ENCODE data around the gene ROS1.

Gene ROS1

DNA sequence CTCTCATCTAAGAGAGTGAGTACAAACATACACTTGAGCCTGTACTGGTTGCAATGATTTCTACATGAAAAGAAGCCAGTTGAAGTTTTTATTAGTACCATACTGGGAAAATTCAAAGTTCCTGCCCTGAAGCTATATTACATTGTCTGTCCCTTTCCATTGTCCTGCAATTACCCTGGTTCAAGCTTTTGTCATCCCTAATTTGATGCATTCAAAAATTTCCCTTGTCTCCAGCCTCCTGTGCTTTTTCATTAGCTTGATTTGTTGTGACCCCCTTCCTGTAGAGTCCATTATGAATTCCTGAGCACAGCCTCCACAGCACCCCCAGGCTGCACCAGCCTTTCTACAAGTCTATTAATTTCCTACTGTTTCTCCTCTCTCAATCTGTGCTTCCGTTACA lies 114.0 kb downstream of the ROS1 start:
- H3K36me3 ChIP-seq (ENCODE audit: control insufficient read depth, insufficient read depth, low read length) = no peaks in the 10 kb centered on the region
- 92 to 100% methylated on average over 1 of the region's 1 CpG for WGBS, 2 experiments (ENCODE audit: insufficient coverage in 2 of 2)
- no peak overlapping the region for H3K4me3 ChIP-seq (ENCODE audit: extremely low read depth, insufficient read depth, low read length, poor library complexity, severe bottlenecking)
- peaks cover 3% of the 10 kb centered on the region for H3K4me1 ChIP-seq (ENCODE audit: control insufficient read depth, insufficient read depth, low read length, poor library complexity, severe bottlenecking)
- no peaks in the 10 kb centered on the region for H3K9me3 ChIP-seq (ENCODE audit: control insufficient read depth, low read length)
- no peak overlapping the region for H3K27ac ChIP-seq (ENCODE audit: low read depth, low read length, severe bottlenecking)

DNA sequence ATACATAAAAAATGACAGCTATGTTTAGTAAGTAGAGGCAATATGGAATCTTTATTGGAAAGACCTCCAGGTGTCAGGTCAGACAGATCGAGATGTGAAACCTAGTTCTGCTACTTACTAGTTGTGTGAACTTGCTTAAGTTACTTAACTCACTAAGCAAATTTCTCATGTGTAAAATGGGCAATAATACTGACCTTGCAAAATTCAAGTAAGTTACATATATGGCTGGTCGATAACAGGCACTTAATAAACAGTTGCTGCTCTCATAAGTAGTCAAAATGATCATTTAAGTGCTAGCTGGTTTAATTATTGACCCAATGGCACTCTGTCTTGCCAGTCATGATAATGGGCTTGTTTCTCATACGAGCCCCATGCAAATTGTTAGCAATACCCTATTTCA lies 114.4 kb downstream of the ROS1 start:
- Histone ChIP-seq H3K36me3 (ENCODE audit: control insufficient read depth, insufficient read depth, low read length) (no peaks in the 10 kb centered on the region), H3K4me3 (ENCODE audit: extremely low read depth, insufficient read depth, low read length, poor library complexity, severe bottlenecking) (no peak overlapping the region), H3K27ac (ENCODE audit: low read depth, low read length, severe bottlenecking) (no peak overlapping the region), H3K9me3 (ENCODE audit: control insufficient read depth, low read length) (no peaks in the 10 kb centered on the region), H3K4me1 (ENCODE audit: control insufficient read depth, insufficient read depth, low read length, poor library complexity, severe bottlenecking) (peaks cover 3% of the 10 kb centered on the region)
- 80 to 93% methylated on average over 1 to 2 of the region's 3 CpGs for WGBS, 2 experiments (ENCODE audit: insufficient coverage in 2 of 2)

DNA sequence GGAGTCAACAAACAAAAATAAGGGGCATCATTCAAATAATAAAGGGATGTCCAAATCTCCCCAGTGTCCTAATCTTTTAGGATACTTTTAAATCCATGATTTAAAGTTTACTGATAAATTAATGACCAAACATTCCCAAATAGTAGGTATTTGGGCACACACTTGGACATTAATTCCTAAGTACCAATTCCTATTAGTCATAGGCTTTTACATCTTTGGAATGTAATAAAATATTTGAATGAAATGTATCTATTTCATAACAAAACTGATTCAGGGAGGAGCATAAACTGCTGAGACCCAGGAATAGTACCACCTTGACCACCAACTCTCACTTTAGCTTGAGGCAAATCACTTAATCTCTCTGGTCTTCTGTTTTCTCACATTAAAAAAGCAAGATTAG lies 116.1 kb downstream of the ROS1 start:
- no peak overlapping the region for H3K4me3 ChIP-seq (ENCODE audit: extremely low read depth, insufficient read depth, low read length, poor library complexity, severe bottlenecking)
- H3K4me1 ChIP-seq (ENCODE audit: control insufficient read depth, insufficient read depth, low read length, poor library complexity, severe bottlenecking) = peaks cover 3% of the 10 kb centered on the region
- no peaks in the 10 kb centered on the region for H3K36me3 ChIP-seq (ENCODE audit: control insufficient read depth, insufficient read depth, low read length)
- no peak overlapping the region for H3K27ac ChIP-seq (ENCODE audit: low read depth, low read length, severe bottlenecking)
- no peaks in the 10 kb centered on the region for H3K9me3 ChIP-seq (ENCODE audit: control insufficient read depth, low read length)

DNA sequence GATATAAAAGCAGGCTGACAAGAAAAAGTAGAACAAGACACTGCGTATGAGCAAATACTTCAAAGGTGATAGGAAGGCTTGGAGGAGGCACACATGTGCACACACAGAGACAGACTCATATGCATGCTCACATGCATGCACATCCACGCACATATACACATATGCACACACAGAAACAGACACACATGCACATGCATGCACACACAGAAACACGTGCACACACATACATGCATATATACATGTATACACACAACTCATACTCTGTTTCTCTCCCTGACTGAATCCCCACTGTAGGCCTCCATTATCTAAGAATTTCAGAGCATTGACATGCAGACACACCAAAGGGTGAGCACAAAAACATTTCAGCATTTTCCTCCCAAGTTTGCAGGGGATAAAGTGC lies 116.7 kb downstream of the ROS1 start:
- no peak overlapping the region for H3K4me3 ChIP-seq (ENCODE audit: extremely low read depth, insufficient read depth, low read length, poor library complexity, severe bottlenecking)
- no peaks in the 10 kb centered on the region for H3K9me3 ChIP-seq (ENCODE audit: control insufficient read depth, low read length)
- no peak overlapping the region for H3K27ac ChIP-seq (ENCODE audit: low read depth, low read length, severe bottlenecking)
- WGBS, 2 experiments (ENCODE audit: insufficient coverage in 2 of 2) = 100% methylated on average over 2 to 3 of the region's 3 CpGs
- no peaks in the 10 kb centered on the region for H3K36me3 ChIP-seq (ENCODE audit: control insufficient read depth, insufficient read depth, low read length)
- H3K4me1 ChIP-seq (ENCODE audit: control insufficient read depth, insufficient read depth, low read length, poor library complexity, severe bottlenecking) = no peaks in the 10 kb centered on the region

DNA sequence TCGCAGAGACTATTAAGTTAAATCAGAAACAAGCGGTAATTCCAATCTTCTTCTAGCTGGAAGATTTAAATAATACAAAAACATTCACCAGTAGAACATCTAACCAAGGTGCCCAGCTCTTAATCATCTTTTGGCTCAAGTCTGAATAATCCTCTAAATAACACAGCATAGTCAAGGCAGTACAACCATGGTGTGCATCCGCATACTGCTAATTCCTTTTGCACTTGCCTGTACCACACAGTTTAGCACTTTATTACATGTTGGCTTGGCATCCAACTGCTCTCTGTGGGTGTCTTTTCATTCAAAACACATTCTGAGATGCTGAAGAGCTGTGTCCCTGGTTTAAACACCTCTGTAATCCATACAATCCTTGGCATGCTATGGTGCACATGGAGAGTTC lies 118.1 kb downstream of the ROS1 start:
- Histone ChIP-seq H3K4me3 (ENCODE audit: extremely low read depth, insufficient read depth, low read length, poor library complexity, severe bottlenecking) (no peak overlapping the region), H3K27ac (ENCODE audit: low read depth, low read length, severe bottlenecking) (no peak overlapping the region), H3K36me3 (ENCODE audit: control insufficient read depth, insufficient read depth, low read length) (no peaks in the 10 kb centered on the region), H3K9me3 (ENCODE audit: control insufficient read depth, low read length) (no peaks in the 10 kb centered on the region), H3K4me1 (ENCODE audit: control insufficient read depth, insufficient read depth, low read length, poor library complexity, severe bottlenecking) (no peaks in the 10 kb centered on the region)
- WGBS, 2 experiments (ENCODE audit: insufficient coverage in 2 of 2) = 86 to 100% methylated on average over 1 of the region's 3 CpGs

DNA sequence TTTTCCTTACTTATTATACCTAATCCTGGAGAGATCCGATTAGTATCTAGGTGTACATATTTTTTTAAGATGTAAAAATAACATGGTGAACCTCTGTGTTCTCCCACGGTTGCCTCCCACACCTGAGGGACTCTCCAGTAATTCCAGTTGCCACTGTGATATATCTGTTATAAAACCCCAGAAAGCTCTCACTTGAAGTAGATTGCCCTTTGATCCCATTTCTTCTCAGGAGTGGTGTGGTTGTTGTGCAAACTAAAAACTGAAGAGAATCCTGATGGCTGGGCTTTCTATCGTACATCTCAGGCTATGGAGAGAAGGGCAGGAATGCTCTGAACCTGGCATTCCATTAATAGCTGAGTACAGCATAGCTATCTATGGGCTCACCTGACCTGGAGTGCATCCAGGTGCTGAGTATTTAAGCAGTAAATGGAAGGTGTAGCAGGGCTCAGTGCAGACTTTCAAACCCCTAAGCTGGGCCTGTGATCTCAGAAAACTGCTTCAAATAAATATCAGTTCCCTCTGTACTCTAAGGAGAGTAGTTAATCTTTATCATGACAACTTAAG lies 119.4 kb downstream of the ROS1 start:
- H3K36me3 ChIP-seq (ENCODE audit: control insufficient read depth, insufficient read depth, low read length) = no peaks in the 10 kb centered on the region
- no peaks in the 10 kb centered on the region for H3K9me3 ChIP-seq (ENCODE audit: control insufficient read depth, low read length)
- 80 to 100% methylated on average over 1 of the region's 3 CpGs for WGBS, 2 experiments (ENCODE audit: insufficient coverage in 2 of 2)
- no peak overlapping the region for H3K27ac ChIP-seq (ENCODE audit: low read depth, low read length, severe bottlenecking)
- H3K4me1 ChIP-seq (ENCODE audit: control insufficient read depth, insufficient read depth, low read length, poor library complexity, severe bottlenecking) = no peaks in the 10 kb centered on the region
- no peak overlapping the region for H3K4me3 ChIP-seq (ENCODE audit: extremely low read depth, insufficient read depth, low read length, poor library complexity, severe bottlenecking)

DNA sequence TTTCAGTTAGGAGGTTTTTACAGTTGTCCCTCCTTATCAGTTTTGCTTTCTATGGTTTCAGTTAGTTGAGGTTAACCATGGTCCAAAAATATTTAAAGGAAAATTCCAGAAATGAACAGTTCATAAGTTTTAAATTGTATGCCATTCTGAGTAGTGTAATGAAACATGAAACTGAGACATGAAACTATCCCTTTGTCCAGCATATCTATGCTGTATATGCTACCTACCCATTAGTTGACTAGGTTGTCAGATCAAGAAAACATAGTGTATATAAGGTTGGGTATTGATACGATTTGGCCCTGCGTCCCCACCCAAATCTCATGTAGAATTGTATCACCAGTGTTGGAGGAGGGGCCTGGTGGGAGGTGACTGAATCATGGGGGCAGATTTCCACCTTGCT lies 121.3 kb downstream of the ROS1 start:
- no peaks in the 10 kb centered on the region for H3K9me3 ChIP-seq (ENCODE audit: control insufficient read depth, low read length)
- no peaks in the 10 kb centered on the region for H3K4me1 ChIP-seq (ENCODE audit: control insufficient read depth, insufficient read depth, low read length, poor library complexity, severe bottlenecking)
- no peak overlapping the region for H3K4me3 ChIP-seq (ENCODE audit: extremely low read depth, insufficient read depth, low read length, poor library complexity, severe bottlenecking)
- WGBS, 2 experiments (ENCODE audit: insufficient coverage in 2 of 2) = 65 to 100% methylated on average over 2 of the region's 2 CpGs
- no peak overlapping the region for H3K27ac ChIP-seq (ENCODE audit: low read depth, low read length, severe bottlenecking)
- no peaks in the 10 kb centered on the region for H3K36me3 ChIP-seq (ENCODE audit: control insufficient read depth, insufficient read depth, low read length)

DNA sequence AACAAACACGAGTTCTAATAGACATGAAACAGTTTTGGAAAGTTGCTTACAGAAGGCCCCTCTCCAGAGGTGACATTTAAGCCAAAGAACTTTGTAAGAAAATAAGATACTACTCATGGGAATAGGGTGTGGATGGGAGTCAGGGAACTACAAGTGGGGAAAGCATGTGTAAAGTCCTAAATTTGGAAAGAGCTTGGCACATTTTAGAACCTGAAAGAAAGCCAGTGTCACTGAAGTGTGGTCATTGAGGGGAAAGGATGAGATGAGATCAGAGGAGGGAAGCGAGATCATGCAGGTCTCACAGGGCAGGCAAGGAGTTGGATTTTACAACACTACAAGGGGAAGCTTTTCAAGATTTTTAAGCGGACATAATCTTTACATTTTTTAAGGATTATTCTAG lies 122.4 kb downstream of the ROS1 start:
- Histone ChIP-seq H3K4me1 (ENCODE audit: control insufficient read depth, insufficient read depth, low read length, poor library complexity, severe bottlenecking) (no peaks in the 10 kb centered on the region), H3K9me3 (ENCODE audit: control insufficient read depth, low read length) (no peaks in the 10 kb centered on the region), H3K4me3 (ENCODE audit: extremely low read depth, insufficient read depth, low read length, poor library complexity, severe bottlenecking) (no peak overlapping the region), H3K27ac (ENCODE audit: low read depth, low read length, severe bottlenecking) (no peak overlapping the region), H3K36me3 (ENCODE audit: control insufficient read depth, insufficient read depth, low read length) (no peaks in the 10 kb centered on the region)
- WGBS, 2 experiments (ENCODE audit: insufficient coverage in 2 of 2) = 80 to 100% methylated on average over 1 to 2 of the region's 3 CpGs

DNA sequence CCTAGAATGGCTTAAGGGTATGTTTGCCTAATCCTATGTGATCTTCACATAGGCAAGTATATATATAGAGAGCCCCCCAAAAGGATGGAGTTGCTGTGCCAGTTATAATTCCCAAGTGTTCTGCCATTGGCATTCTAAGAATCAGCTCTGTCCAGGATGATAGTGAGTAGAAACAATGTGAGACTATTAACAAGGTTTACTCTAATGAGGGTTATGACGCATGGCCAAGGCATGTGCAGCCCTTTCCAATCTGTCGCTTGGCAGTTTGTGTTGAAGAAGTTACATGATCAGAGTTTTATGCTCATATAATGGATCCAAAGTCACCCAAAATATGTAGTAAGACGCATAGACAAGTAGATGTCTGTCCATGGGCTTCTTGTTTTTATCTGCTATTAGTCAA lies 126.8 kb downstream of the ROS1 start:
- Histone ChIP-seq H3K4me3 (ENCODE audit: extremely low read depth, insufficient read depth, low read length, poor library complexity, severe bottlenecking) (no peak overlapping the region), H3K9me3 (ENCODE audit: control insufficient read depth, low read length) (no peaks in the 10 kb centered on the region), H3K36me3 (ENCODE audit: control insufficient read depth, insufficient read depth, low read length) (no peaks in the 10 kb centered on the region), H3K27ac (ENCODE audit: low read depth, low read length, severe bottlenecking) (no peak overlapping the region), H3K4me1 (ENCODE audit: control insufficient read depth, insufficient read depth, low read length, poor library complexity, severe bottlenecking) (no peaks in the 10 kb centered on the region)
- 88 to 93% methylated on average over 2 to 3 of the region's 3 CpGs for WGBS, 2 experiments (ENCODE audit: insufficient coverage in 2 of 2)

DNA sequence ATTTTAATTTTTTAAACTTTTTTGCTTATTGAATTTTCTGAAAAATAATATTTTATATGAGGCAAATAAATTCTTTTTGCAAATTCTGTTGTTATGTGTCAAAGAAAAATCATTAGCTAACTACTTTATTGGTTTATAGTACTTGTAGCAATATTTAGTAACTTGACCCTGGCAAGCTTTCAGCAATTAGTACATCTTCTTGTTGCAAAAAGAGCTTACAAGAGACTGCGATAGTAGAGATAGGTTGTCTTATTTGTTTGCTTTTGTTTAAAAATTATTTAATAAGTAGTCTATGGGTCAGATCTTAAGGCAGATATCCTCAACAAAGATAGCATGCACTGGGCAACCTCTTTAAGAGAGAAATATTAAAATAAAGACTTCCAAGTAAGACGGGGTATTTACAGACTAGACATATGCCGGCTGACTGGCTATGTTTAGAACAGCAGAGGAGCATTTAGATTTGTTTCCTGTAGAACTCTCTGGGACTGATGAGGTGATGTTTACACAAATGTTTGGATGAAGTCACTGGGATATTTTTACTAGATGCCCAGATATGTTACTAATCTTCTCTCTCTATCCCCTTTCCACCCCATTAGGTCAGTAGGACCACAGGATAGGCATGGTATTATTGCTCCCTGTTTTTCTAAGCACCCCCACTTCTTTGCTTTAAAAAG lies 135.4 kb downstream of the ROS1 start:
- 94 to 95% methylated on average over 2 of the region's 3 CpGs for WGBS, 2 experiments (ENCODE audit: insufficient coverage in 2 of 2)
- no peak overlapping the region for H3K27ac ChIP-seq (ENCODE audit: low read depth, low read length, severe bottlenecking)
- H3K4me1 ChIP-seq (ENCODE audit: control insufficient read depth, insufficient read depth, low read length, poor library complexity, severe bottlenecking) = no peaks in the 10 kb centered on the region
- no peak overlapping the region for H3K4me3 ChIP-seq (ENCODE audit: extremely low read depth, insufficient read depth, low read length, poor library complexity, severe bottlenecking)
- no peaks in the 10 kb centered on the region for H3K9me3 ChIP-seq (ENCODE audit: control insufficient read depth, low read length)
- H3K36me3 ChIP-seq (ENCODE audit: control insufficient read depth, insufficient read depth, low read length) = no peaks in the 10 kb centered on the region

DNA sequence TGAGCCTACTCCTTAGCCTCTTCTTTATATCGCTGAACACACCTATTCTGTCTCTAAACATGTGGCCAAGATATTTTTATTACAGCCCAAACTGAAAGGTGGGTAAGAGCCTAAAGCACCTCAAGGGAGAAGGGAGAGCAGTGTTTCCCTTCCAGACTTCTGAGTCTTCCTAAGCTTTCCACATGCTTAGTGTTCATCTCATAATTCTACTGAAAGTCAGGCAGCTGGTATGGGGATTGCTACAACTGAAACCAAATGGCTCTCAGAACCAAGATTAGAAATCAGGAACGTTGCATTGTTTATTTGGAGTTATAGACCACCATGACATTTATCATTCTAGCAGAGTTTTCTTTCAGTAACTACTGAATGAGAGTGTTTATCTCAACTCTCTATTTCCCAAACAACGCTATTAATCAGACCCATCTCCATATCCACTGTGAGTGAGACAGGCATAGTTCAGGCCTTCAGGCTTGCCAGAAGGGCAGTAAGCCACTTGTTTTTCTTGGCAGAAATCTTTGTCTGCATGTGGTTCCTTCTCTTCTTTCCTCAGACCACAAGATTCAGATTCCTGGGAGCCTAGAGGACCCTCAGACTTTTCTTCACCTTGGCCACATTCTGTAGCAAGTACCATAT lies 137.5 kb downstream of the ROS1 start:
- H3K4me3 ChIP-seq (ENCODE audit: extremely low read depth, insufficient read depth, low read length, poor library complexity, severe bottlenecking) = no peak overlapping the region
- WGBS, 2 experiments (ENCODE audit: insufficient coverage in 2 of 2) = 100% methylated on average over 1 of the region's 3 CpGs; no CpG with 5 or more reads in 1 of the 2 experiments
- H3K9me3 ChIP-seq (ENCODE audit: control insufficient read depth, low read length) = no peaks in the 10 kb centered on the region

More for the DNA sequence above, 137.5 kb downstream of the ROS1 start:
- no peaks in the 10 kb centered on the region for H3K36me3 ChIP-seq (ENCODE audit: control insufficient read depth, insufficient read depth, low read length)
- no peak overlapping the region for H3K27ac ChIP-seq (ENCODE audit: low read depth, low read length, severe bottlenecking)
- no peaks in the 10 kb centered on the region for H3K4me1 ChIP-seq (ENCODE audit: control insufficient read depth, insufficient read depth, low read length, poor library complexity, severe bottlenecking)
